ENCODE data around the gene SNX33.
"Not testable (repeated sequence)": the region's sequence is repeated elsewhere in the genome, so short reads cannot be mapped to it uniquely, and the experiment has no call there.

The SNX33 gene

GRCh38 chr15:75685195-75685594 lies 37.5 kb downstream of the SNX33 start:
- no peak overlapping the region for H3K4me3 ChIP-seq (ENCODE audit: low read depth, low read length)
- DNase-seq (ENCODE audit: low read depth) = no peak
- peak; percentile 15 for TF ChIP-seq CTCF (IDR thresholded peaks at IDR 0.05; ENCODE audit: low read depth, low read length)
- no peak for TF ChIP-seq MYC (IDR thresholded peaks at IDR 0.05; ENCODE audit: low read depth, low read length)

GRCh38 chr15:75686212-75686642 lies 38.5 kb downstream of the SNX33 start:
- peak; percentile 75 for DNase-seq (ENCODE audit: low read depth)
- TF ChIP-seq CTCF (IDR thresholded peaks at IDR 0.05; ENCODE audit: low read depth, low read length) = peak; percentile 45
- not testable (repeated sequence) for H3K4me3 ChIP-seq (ENCODE audit: low read depth, low read length)

GRCh38 chr15:75687486-75688277 lies 40.0 kb downstream of the SNX33 start:
- no peak for TF ChIP-seq POLR2A (IDR thresholded peaks at IDR 0.05; ENCODE audit: extremely low read depth, insufficient read length)
- TF ChIP-seq CTCF (IDR thresholded peaks at IDR 0.05; ENCODE audit: low read depth, low read length) = no peak
- no peak for TF ChIP-seq MYC (IDR thresholded peaks at IDR 0.05; ENCODE audit: low read depth, low read length)
- TF ChIP-seq MAX (IDR thresholded peaks at IDR 0.05; ENCODE audit: low read depth, low read length) = no peak
- H3K4me3 ChIP-seq (ENCODE audit: low read depth, low read length) = no peak overlapping the region
- DNase-seq (ENCODE audit: low read depth) = no peak

DNA sequence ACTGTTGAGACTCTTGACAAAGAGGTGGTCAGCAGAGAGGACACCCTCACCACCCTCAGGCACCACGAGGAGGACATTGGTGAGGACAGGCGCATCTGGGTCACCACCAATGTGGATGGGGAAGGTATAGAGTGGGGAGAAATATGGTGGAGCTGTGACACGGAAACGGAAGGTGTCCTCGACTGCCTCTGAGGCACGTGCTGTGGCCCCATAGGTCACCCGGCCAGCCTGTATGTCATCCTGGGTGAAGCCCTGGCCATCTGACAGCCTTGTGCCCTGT lies 40.5 kb downstream of the SNX33 start:
- no peak for TF ChIP-seq MAX (IDR thresholded peaks at IDR 0.05; ENCODE audit: low read depth, low read length)
- no peak for TF ChIP-seq POLR2A (IDR thresholded peaks at IDR 0.05; ENCODE audit: extremely low read depth, insufficient read length)
- no peak for TF ChIP-seq MYC (IDR thresholded peaks at IDR 0.05; ENCODE audit: low read depth, low read length)
- TF ChIP-seq CTCF (IDR thresholded peaks at IDR 0.05; ENCODE audit: low read depth, low read length) = no peak
- no peak overlapping the region for H3K4me3 ChIP-seq (ENCODE audit: low read depth, low read length)
- DNase-seq (ENCODE audit: low read depth) = no peak

- DNase-seq (ENCODE audit: low read depth) = no peak
- no peak overlapping the region for H3K4me3 ChIP-seq (ENCODE audit: low read depth, low read length)
- no peak for TF ChIP-seq MAX (IDR thresholded peaks at IDR 0.05; ENCODE audit: low read depth, low read length)
Observed at GRCh38 chr15:75688831-75689230, 41.1 kb downstream of the SNX33 start.

DNA sequence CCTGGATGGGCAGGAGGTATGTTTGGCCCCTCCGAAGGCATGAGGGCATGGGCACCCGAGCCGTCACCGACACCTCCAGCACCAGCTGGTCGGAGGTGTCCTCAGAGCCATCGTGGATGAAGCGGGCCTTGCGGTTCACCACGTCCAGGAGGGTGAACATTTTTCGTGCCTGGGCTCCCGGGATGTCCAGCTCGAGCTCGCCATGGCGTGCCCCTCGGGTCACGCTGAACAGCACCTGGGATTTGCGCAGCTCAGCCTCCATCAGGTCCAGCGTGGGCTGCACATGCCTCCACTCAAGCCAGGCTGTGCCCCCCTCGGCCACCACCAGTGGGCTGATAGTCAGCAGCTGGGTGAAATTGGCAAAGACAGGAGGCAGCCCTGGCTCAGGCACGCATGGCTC lies 41.7 kb downstream of the SNX33 start:
- H3K4me3 ChIP-seq (ENCODE audit: low read depth, low read length); DNase-seq (ENCODE audit: low read depth): not testable (repeated sequence)

- DNase-seq (ENCODE audit: low read depth) = peak; percentile 57
- not testable (repeated sequence) for H3K4me3 ChIP-seq (ENCODE audit: low read depth, low read length)
Observed at GRCh38 chr15:75692311-75692710, 44.6 kb downstream of the SNX33 start.

- not testable (repeated sequence) for H3K4me3 ChIP-seq (ENCODE audit: low read depth, low read length); DNase-seq (ENCODE audit: low read depth)
Observed at GRCh38 chr15:75693028-75693427, 45.3 kb downstream of the SNX33 start.

All from NB4 (cell line).